Measurements from ENCODE around the gene BHMT.

Gene BHMT, protein sequence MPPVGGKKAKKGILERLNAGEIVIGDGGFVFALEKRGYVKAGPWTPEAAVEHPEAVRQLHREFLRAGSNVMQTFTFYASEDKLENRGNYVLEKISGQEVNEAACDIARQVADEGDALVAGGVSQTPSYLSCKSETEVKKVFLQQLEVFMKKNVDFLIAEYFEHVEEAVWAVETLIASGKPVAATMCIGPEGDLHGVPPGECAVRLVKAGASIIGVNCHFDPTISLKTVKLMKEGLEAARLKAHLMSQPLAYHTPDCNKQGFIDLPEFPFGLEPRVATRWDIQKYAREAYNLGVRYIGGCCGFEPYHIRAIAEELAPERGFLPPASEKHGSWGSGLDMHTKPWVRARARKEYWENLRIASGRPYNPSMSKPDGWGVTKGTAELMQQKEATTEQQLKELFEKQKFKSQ

DNA sequence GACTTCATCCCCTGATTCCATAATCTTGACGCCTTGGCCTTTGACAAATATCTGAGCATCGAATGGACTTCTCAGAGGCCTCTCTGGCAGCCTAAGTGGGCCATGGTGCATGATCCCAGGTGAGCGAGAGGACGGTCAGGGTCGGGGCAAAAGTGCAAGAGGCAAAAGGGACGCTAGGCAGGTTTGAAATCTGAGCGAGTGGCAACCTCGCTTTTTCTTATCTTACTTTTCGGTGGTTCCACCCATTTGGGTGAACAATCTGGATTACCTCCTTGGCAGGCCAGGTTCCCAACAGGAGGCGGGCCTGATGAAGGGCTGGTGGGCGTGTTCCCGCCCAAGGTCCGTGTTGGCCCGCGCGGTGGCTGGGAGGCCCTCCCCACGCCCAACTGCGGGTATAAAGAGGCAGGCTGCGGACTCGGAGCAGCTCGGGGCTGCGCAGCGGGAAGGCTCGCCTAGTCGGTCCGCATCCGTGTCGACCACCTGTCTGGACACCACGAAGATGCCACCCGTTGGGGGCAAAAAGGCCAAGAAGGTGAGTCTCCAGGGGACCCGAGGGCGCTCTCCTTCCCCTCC lies at the start of gene BHMT:
Gene BHMT (plus strand): TSS at position 423 of the 573 bp plus-strand sequence. CDS start 77 bp downstream, at position 500.
- TF ChIP-seq, protein P1, sequence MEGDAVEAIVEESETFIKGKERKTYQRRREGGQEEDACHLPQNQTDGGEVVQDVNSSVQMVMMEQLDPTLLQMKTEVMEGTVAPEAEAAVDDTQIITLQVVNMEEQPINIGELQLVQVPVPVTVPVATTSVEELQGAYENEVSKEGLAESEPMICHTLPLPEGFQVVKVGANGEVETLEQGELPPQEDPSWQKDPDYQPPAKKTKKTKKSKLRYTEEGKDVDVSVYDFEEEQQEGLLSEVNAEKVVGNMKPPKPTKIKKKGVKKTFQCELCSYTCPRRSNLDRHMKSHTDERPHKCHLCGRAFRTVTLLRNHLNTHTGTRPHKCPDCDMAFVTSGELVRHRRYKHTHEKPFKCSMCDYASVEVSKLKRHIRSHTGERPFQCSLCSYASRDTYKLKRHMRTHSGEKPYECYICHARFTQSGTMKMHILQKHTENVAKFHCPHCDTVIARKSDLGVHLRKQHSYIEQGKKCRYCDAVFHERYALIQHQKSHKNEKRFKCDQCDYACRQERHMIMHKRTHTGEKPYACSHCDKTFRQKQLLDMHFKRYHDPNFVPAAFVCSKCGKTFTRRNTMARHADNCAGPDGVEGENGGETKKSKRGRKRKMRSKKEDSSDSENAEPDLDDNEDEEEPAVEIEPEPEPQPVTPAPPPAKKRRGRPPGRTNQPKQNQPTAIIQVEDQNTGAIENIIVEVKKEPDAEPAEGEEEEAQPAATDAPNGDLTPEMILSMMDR (IDR thresholded peaks at IDR 0.05): no peak

DNA sequence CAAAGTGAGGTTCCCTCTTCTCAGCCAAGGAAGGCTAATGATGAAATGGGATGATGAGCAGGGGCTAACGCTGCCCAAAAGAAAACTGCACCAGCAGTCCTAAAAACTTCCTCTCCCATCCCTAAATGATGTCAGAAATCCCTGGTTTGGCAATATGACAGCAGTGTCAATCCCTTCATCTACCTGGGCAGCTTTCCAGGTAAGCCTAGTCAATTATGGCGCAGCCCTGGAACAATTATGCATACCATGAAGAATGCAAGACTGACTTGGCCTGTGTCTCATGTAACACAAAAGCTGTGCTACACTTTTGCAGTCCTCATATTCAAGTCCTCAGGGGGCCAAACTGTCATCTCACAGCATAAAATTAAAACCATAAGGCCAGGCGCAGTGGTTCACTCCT lies 49.2 kb upstream of the BHMT start:
- TF ChIP-seq, protein P1 (IDR thresholded peaks at IDR 0.05): no peak

DNA sequence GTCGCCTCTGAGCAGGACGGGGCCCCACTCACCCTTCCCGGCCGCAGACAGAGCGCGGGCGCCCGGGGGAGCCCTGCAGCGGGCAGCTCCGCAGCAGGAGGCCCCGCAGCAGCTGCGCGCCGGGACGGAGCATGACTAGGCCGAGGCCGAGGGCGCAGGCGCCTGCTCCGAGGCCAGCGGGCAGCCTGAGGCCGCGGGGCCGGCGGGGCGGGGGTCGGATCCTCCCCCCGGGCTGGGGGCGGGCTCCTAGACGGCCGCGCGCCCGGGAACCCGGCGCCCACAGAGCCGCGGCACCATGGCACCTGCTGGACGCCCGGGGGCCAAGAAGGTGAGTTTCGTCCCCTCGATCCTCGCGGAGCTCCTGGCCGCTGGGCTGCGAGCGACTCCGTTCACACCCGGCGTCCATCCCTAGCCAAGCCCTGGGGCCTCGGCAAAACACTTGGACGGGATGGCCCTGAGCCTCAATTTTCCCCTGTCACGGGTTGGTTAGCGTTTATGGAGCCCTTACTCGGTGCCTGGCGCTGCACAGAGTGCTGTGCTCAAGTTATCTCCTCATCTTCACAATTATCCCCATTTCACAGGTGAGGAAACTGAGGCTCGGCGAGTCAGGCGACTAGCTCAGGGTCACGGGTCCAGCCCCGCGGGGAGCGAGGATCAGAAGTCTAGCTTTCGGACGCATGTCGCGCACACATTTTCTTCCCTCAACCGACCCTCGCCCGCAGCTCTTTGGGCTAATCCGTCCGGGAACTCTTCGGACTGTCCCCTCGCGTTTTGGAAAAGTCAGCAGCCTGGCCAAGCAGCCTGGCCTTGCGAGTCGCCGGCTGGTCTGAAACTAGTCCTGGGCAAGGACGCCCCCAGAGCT lies 41.9 kb upstream of the BHMT start, which contains the start of the genes BHMT2 and DMGDH:
Gene BHMT2 (plus strand): TSS at position 280 of the 862 bp plus-strand sequence. CDS start 16 bp downstream, at position 296.
Gene DMGDH (minus strand): TSS at position 187 of the 862 bp plus-strand sequence. CDS start 54 bp downstream, at position 133.
- TF ChIP-seq, protein P1 (IDR thresholded peaks at IDR 0.05): no peak

DNA sequence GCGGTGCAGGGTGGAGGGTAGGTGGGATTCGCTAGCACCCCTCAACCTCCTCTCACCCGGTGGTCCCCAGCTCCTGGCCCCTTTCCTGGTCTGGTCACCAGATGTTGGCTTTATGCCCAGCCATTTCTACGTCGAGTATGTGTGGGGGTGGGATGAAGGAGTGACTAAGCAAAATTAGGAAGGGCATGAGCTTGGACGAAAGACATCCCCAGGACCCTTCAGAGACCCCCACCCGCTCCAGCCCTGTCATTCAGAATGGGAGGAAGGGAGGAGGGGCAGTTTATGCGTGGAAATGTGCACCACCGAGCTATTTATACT lies 41.3 kb upstream of the BHMT start:
- TF ChIP-seq, protein P1 (IDR thresholded peaks at IDR 0.05): no peak

DNA sequence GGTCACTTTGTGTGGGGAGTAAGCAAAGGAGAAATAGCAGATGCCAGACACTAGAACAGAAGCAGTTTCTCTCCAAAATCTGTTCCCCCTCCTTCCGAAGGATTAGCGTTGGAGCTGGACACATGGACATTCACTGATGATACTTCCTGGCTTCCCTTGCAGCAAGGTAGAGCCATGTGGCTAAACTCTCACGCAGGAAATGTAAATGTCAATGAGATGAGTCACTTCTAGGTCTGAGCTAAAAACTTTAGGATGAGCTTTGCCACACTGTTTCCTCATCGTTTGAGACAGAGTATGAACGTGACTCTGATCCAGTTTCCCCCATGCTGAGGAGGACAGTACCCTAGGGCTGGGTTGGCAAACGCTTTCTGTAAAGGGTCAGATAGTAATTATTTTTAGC lies 37.0 kb upstream of the BHMT start:
- TF ChIP-seq, protein P1 (IDR thresholded peaks at IDR 0.05): no peak

DNA sequence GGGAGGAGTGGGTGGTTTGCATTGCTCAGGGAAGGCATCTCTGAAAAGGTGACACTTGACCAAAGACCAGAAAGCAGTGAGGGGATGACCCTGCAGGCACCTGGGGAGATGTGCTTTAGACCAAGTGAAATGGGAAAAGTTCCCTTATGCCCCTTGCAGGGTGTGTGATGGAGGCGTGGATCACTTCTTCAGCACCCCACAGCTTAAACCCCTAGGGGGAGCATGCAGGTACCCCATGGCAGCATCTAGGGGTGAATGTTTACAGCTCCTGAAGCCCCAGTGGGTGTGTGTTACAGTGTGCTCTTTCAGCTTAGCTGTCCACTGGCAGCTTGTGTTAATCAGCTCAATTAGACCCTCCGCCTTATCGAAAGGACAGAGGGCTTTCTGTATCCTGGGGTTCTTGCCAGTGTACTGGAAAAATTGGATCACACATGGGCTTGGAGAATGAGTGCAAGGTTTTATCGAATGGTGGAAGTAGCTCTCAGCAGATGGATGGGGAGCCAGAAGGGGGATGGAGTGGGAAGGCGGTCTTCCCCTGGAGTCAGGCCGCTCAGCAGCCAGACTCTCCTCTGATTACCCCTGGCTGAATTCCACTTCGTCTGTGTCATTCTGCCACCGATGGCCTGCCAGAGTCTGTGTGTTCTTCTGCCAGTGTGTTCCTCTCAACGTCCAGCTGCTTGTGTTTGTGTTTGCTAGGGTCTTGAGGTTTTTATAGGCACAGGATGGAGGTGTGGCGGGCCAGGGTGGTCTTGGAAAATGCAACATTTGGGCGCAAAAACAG lies 35.8 kb upstream of the BHMT start:
- TF ChIP-seq, protein P1 (IDR thresholded peaks at IDR 0.05): no peak

DNA sequence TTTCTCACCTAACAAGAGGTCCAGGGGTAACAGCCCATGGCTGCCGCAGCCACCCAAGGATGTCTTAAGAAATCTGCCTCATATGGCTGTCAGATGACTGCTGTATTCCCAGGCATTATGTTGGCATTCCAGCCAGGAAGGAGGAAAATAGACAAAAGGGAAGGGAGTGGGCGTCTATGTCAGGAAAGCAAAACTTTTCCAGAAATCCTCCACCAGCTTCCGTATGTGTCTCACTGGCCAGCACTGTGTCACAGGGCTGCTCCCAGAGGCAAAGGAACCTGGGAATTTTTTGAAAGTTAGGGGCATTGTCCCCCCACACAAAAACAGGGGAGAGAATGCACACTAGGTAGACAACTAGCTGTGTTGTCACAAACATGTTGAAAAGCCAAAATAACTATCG lies 34.8 kb upstream of the BHMT start:
- TF ChIP-seq, protein P1 (IDR thresholded peaks at IDR 0.05): no peak

Measured in LNCAP (cell line).